GM19239 (cell line): Measurements from ENCODE around the gene OSBPL9.
"Not testable (repeated sequence)": the region's sequence is repeated elsewhere in the genome, so short reads cannot be mapped to it uniquely, and the experiment has no call there.

Experiments used
- DNase-seq: peaks from one replicate; pipeline ENCODE4 v3.0.0; 2011; ENCODE audit warnings: low spot score; ENCODE audit not compliant: insufficient read length
- FAIRE-seq: peaks from 2 replicates; lab custom pipeline; 2011; peaks lifted over from hg19 to GRCh38; lab: Jason Lieb, UNC

OSBPL9 gene

GRCh38 chr1:51732701-51733425, 116.0 kb downstream of the OSBPL9 start:
- FAIRE-seq, result no peak
- DNase-seq, result no peak

GRCh38 chr1:51733426-51733774, 116.5 kb downstream of the OSBPL9 start:
- not testable (repeated sequence) for DNase-seq, FAIRE-seq

GRCh38 chr1:51733793-51734522, 117.1 kb downstream of the OSBPL9 start:
- no peak for FAIRE-seq

GRCh38 chr1:51734896-51735745, 118.2 kb downstream of the OSBPL9 start:
- FAIRE-seq (peak; percentile 64), DNase-seq (no peak)

More at GRCh38 chr1:51733793-51734522, 117.1 kb downstream of the OSBPL9 start:
- DNase-seq, result no peak

- FAIRE-seq (no peak), DNase-seq (no peak)
These were observed 118.9 kb downstream of the OSBPL9 start for GRCh38 chr1:51735746-51736254.

- DNase-seq (no peak), FAIRE-seq (peak; percentile 77)
These were observed 119.8 kb downstream of the OSBPL9 start for GRCh38 chr1:51736702-51737101.

- FAIRE-seq (no peak), DNase-seq (no peak)
These were observed 121.8 kb downstream of the OSBPL9 start for GRCh38 chr1:51738681-51739080.

GRCh38 chr1:51740652-51741051, 123.8 kb downstream of the OSBPL9 start:
- peak; percentile 68 for FAIRE-seq

GRCh38 chr1:51741121-51741681, 124.3 kb downstream of the OSBPL9 start:
- DNase-seq (no peak), FAIRE-seq (no peak)

More at GRCh38 chr1:51740652-51741051, 123.8 kb downstream of the OSBPL9 start:
- DNase-seq, result no peak

GRCh38 chr1:51744506-51745303, 127.8 kb downstream of the OSBPL9 start:
- DNase-seq (no peak), FAIRE-seq (peak; percentile 75)

- no peak for FAIRE-seq
These were observed 128.3 kb downstream of the OSBPL9 start for GRCh38 chr1:51745304-51745570.

GRCh38 chr1:51749151-51749550, 132.3 kb downstream of the OSBPL9 start:
- DNase-seq, result no peak
- FAIRE-seq, result no peak

More at GRCh38 chr1:51745304-51745570, 128.3 kb downstream of the OSBPL9 start:
- DNase-seq, result no peak

GRCh38 chr1:51750218-51750617, 133.3 kb downstream of the OSBPL9 start:
- DNase-seq (no peak), FAIRE-seq (no peak)

GRCh38 chr1:51750729-51751128, 133.8 kb downstream of the OSBPL9 start:
- no peak for FAIRE-seq
- DNase-seq, result no peak

- DNase-seq (no peak), FAIRE-seq (no peak)
These were observed 135.4 kb downstream of the OSBPL9 start for GRCh38 chr1:51752073-51752948.

GRCh38 chr1:51753969-51754368, 137.1 kb downstream of the OSBPL9 start:
- FAIRE-seq (peak; percentile 48), DNase-seq (no peak)

- no peak for FAIRE-seq
These were observed 137.8 kb downstream of the OSBPL9 start for GRCh38 chr1:51754666-51755065.

GRCh38 chr1:51755437-51755836, 138.5 kb downstream of the OSBPL9 start:
- no peak for FAIRE-seq
- DNase-seq, result no peak

More at GRCh38 chr1:51754666-51755065, 137.8 kb downstream of the OSBPL9 start:
- no peak for DNase-seq

GRCh38 chr1:51756290-51756689, 139.4 kb downstream of the OSBPL9 start:
- DNase-seq, result no peak
- no peak for FAIRE-seq
